BLaER1 (cell line): ENCODE data around the gene CEP131.

Experiments
- H3K27ac ChIP-seq: shearing (Covaris generic); formaldehyde crosslinking; 2 replicates; pipeline ENCODE4 v1.8.1; 2022
- H3K27me3 ChIP-seq: shearing (Covaris generic); formaldehyde crosslinking; 2 replicates; pipeline ENCODE4 v1.8.1; 2022
- H3K36me3 ChIP-seq: shearing (Covaris generic); formaldehyde crosslinking; 2 replicates; pipeline ENCODE4 v1.8.1; 2022
- H3K4me1 ChIP-seq: shearing (Covaris generic); formaldehyde crosslinking; 2 replicates; pipeline ENCODE4 v1.8.1; 2022
- H3K4me2 ChIP-seq: shearing (Covaris generic); formaldehyde crosslinking; 2 replicates; pipeline ENCODE4 v1.8.1; 2022
- H3K4me3 ChIP-seq: shearing (Covaris generic); formaldehyde crosslinking; 2 replicates; pipeline ENCODE4 v1.8.1; 2022
- H3K9ac ChIP-seq: shearing (Covaris generic); formaldehyde crosslinking; 2 replicates; pipeline ENCODE4 v1.8.1; 2022
- H3K9me3 ChIP-seq: shearing (Covaris generic); formaldehyde crosslinking; 2 replicates; pipeline ENCODE4 v1.8.1; 2022
- H4K20me1 ChIP-seq: shearing (Covaris generic); formaldehyde crosslinking; 2 replicates; pipeline ENCODE4 v1.8.1; 2022
- Cebpa-rat ChIP-seq: shearing (Covaris generic); IDR thresholded peaks from 2 replicates; pipeline ENCODE4 v1.8.1; 2022

Gene CEP131

GRCh38 chr17:81252326-81252986 lies 29.7 kb upstream of the CEP131 start:
- TF ChIP-seq Cebpa-rat = no peak
- Histone ChIP-seq H3K4me2 (peak overlapping the region; percentile 74), H3K9me3 (no peaks in the 10 kb centered on the region), H3K9ac (peak overlapping the region; percentile 54; the same call in 1 of the 2 replicates), H3K4me3 (no peak overlapping the region), H3K36me3 (peaks cover 53% of the 10 kb centered on the region), H3K4me1 (peaks cover 75% of the 10 kb centered on the region), H3K27ac (peak overlapping the region; percentile 58), H4K20me1 (peaks cover 89% of the 10 kb centered on the region), H3K27me3 (no peaks in the 10 kb centered on the region)

DNA sequence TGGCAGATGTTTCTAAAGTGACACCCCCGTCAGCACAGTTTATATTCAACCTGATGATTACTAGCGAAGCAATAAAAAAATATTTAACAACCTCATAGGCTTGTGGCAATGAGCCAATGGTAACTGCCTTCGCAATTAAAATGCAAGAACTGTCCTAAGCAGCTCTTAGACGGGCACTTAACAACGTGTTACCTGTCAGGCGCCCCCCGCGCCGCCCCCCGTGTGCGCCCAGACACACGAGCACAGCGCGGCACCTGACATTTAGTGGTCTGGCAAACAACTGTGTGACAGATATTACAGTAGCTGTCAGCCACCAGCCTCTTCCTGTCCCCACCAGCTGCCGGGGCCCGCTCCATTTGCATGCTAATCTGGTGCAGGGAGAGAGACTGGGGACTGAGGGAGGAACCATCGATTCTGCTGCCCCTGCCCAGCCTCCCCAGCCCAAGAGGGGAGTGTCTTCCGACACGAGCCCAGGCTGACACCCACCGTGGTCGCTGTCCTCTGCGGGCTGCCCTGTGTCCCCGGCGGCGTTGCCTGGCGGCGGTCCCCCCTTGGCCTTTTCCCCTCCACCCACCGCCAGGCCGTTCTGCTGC lies 29.0 kb upstream of the CEP131 start:
- H3K4me1 ChIP-seq = peaks cover 68% of the 10 kb centered on the region
- H3K4me3 ChIP-seq = no peak overlapping the region
- H4K20me1 ChIP-seq = peaks cover 85% of the 10 kb centered on the region
- peak overlapping the region; percentile 74 for H3K4me2 ChIP-seq
- no peak for TF ChIP-seq Cebpa-rat
- H3K27ac ChIP-seq = peak overlapping the region; percentile 58
- H3K9me3 ChIP-seq = no peaks in the 10 kb centered on the region
- H3K36me3 ChIP-seq = peaks cover 50% of the 10 kb centered on the region
- H3K9ac ChIP-seq = peak overlapping the region; percentile 54; the same call in 1 of the 2 replicates
- H3K27me3 ChIP-seq = no peaks in the 10 kb centered on the region

DNA sequence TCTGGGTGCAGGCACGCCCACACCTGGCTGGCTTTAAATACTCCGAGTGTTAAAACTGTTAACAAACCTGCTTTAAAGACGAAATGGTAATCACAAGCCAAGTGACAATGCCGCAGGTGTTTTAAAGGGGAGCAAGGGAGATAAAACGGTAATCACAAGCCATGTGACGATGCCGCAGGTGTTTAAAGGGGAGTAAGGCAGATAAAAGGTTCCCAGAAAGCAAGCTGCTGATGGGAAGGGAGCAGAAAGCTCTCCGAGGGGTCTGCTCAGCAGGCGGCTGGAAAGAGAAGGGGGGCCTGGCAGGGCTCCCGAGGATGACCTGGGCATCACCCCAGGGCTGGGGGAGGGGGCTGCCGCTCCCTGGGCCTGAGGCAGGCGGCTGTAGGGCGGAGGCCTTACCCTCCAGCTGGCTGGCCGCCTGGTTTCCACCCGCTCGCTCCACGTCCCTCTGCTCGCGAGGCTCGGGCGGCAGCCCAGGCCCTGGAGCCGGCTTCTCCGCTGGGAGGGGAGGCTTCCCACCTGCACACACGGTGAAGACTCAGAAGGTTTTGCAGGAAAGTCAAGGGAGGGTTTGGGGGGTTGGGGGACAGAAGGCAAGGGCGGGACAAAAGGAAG lies 28.4 kb upstream of the CEP131 start:
- TF ChIP-seq Cebpa-rat = no peak
- peak overlapping the region; percentile 54; the same call in 1 of the 2 replicates for H3K9ac ChIP-seq
- peak overlapping the region; percentile 43 for H3K27ac ChIP-seq
- peaks cover 63% of the 10 kb centered on the region for H3K4me1 ChIP-seq
- H3K9me3 ChIP-seq = no peaks in the 10 kb centered on the region
- H3K4me3 ChIP-seq = peak overlapping the region; percentile 15; the same call in 1 of the 2 replicates
- H3K27me3 ChIP-seq = no peaks in the 10 kb centered on the region
- H4K20me1 ChIP-seq = peaks cover 85% of the 10 kb centered on the region
- H3K4me2 ChIP-seq = peak overlapping the region; percentile 74
- peaks cover 52% of the 10 kb centered on the region for H3K36me3 ChIP-seq

GRCh38 chr17:81250286-81251093 lies 27.7 kb upstream of the CEP131 start:
- Histone ChIP-seq H3K27me3 (no peaks in the 10 kb centered on the region), H3K4me2 (peak overlapping the region; percentile 74), H3K36me3 (peaks cover 59% of the 10 kb centered on the region), H3K4me1 (peaks cover 63% of the 10 kb centered on the region), H3K4me3 (no peak overlapping the region; the same call in 1 of the 2 replicates), H3K9me3 (no peaks in the 10 kb centered on the region), H3K27ac (no peak overlapping the region; the same call in 1 of the 2 replicates), H4K20me1 (peaks cover 85% of the 10 kb centered on the region), H3K9ac (peak overlapping the region; percentile 54; the same call in 1 of the 2 replicates)
- TF ChIP-seq Cebpa-rat = no peak

DNA sequence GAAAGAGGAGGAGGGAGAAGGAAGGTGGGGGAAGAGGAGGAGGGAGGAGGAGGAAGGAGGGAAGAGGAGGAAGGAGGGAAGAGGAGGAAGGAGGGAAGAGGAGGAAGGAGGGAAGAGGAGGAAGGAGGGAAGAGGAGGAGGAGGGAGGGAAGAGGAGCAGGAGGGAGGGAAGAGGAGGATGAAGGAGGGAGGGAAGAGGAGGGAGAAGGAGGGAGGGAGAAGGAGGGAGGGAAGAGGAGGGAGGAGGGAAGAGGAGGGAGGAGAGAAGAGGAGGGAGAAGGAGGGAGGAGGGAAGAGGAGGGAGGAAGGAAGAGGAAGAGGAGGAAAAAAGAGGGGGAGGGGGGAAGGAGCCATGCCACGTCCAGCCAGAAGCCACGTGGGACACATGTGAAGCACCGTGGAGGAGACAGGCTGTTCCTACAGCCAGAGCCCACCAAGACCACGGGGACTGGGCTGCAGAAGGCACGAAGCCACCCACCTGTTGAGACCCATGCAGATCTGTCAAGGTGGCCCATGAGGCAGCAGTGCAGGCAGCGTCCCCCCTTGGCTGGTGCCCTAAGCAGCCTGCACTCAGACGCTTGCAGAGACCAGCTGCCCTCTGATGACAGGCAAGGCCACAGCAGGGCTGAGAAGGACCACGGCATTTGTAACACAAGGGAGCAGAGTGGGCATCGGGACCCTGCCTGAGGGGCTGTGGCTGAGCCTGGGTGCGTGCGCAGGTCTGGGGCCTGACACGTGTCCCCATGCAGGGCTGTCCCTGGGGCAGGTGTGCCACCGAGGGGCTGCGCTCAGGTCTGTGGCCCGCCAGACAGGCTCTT lies 26.7 kb upstream of the CEP131 start:
- no peak for TF ChIP-seq Cebpa-rat
- H3K9ac ChIP-seq = no peak overlapping the region
- H3K4me2 ChIP-seq = no peak overlapping the region
- no peaks in the 10 kb centered on the region for H3K9me3 ChIP-seq
- H3K27ac ChIP-seq = no peak overlapping the region
- no peaks in the 10 kb centered on the region for H3K27me3 ChIP-seq
- H3K4me1 ChIP-seq = peaks cover 63% of the 10 kb centered on the region
- H3K4me3 ChIP-seq = no peak overlapping the region
- peaks cover 65% of the 10 kb centered on the region for H3K36me3 ChIP-seq
- peaks cover 85% of the 10 kb centered on the region for H4K20me1 ChIP-seq

- H3K4me1 ChIP-seq = peaks cover 61% of the 10 kb centered on the region
- no peaks in the 10 kb centered on the region for H3K27me3 ChIP-seq
- no peak overlapping the region for H3K4me2 ChIP-seq
- peaks cover 83% of the 10 kb centered on the region for H4K20me1 ChIP-seq
- no peaks in the 10 kb centered on the region for H3K9me3 ChIP-seq
- H3K4me3 ChIP-seq = no peak overlapping the region
- TF ChIP-seq Cebpa-rat = no peak
- H3K9ac ChIP-seq = no peak overlapping the region
- H3K36me3 ChIP-seq = peaks cover 65% of the 10 kb centered on the region
- no peak overlapping the region for H3K27ac ChIP-seq
These were observed 25.9 kb upstream of the CEP131 start for GRCh38 chr17:81248649-81249048.

DNA sequence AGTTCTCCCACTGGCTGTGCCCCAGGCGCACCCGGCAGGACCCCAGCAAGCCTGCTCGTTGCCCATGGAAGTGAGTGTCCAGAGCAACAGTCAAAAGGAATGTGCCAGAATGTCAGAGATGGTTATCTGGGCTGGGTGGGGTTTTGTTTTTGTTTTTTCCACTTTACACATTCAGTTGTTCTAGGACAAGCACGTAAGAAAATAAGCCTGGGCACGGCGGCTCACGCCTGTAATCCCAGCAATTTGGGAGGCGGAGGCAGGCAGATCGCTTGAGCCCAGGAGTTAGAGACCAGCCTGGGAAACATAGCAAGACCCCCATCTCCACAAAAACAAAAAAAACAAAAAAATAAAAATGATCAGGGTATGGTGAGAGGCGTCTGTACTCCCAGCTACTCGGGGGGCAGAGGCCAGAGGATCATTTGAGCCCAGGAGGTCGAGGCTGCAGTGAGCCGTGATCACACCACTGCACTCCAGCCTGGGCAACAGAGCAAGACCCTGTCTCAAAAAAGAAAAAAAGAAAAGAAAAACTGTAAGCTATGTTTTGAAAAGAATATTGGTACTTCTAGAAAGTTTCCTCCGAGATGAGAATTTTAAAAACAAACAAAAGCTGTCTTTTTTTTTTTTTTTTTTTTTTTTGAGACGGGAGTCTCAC lies 24.7 kb upstream of the CEP131 start:
- H3K4me3 ChIP-seq = no peak overlapping the region
- no peaks in the 10 kb centered on the region for H3K9me3 ChIP-seq
- H3K36me3 ChIP-seq = peaks cover 58% of the 10 kb centered on the region
- no peak overlapping the region for H3K9ac ChIP-seq
- no peak for TF ChIP-seq Cebpa-rat
- H3K4me1 ChIP-seq = peaks cover 53% of the 10 kb centered on the region
- H3K27me3 ChIP-seq = no peaks in the 10 kb centered on the region
- H3K27ac ChIP-seq = no peak overlapping the region
- no peak overlapping the region for H3K4me2 ChIP-seq
- peaks cover 82% of the 10 kb centered on the region for H4K20me1 ChIP-seq

GRCh38 chr17:81246679-81247338 lies 24.0 kb upstream of the CEP131 start:
- TF ChIP-seq Cebpa-rat = no peak
- no peak overlapping the region for H3K4me3 ChIP-seq

More at GRCh38 chr17:81246679-81247338, 24.0 kb upstream of the CEP131 start:
- H3K9me3 ChIP-seq = no peaks in the 10 kb centered on the region
- peaks cover 52% of the 10 kb centered on the region for H3K4me1 ChIP-seq
- H3K27me3 ChIP-seq = no peaks in the 10 kb centered on the region
- no peak overlapping the region for H3K9ac ChIP-seq
- H3K4me2 ChIP-seq = no peak overlapping the region
- peaks cover 57% of the 10 kb centered on the region for H3K36me3 ChIP-seq
- no peak overlapping the region for H3K27ac ChIP-seq
- peaks cover 81% of the 10 kb centered on the region for H4K20me1 ChIP-seq
